PC-3 (cell line): ENCODE measurements around the gene XRCC6. TPM values are rescaled to one million over a fixed set of nuclear protein-coding genes. Genes with fewer than 3 reads are reported as not detected.

ENCODE experiments used
- ATAC-seq: fragments of 200-7000 bp; cut with Tn5 transposase; 2 replicates; pipeline ENCODE4 v1.9.1; 2020; ENCODE audit warnings: mild to moderate bottlenecking, moderate library complexity
- BruUV-seq: library from RNA; stranded (reverse); fragments of 400-500 nt; replicated peaks from 2 replicates; lab custom pipeline; 2021; lab: Mats Ljungman, UMichigan
- CTCF ChIA-PET: fragments of 300-600 bp; sonication (Branson Sonifier 250); formaldehyde crosslinking; loops from one replicate; lab custom pipeline; 2022; ENCODE audit warnings: antibody characterized with exemption; lab: Charles Lee
- POLR2A ChIA-PET: fragments of 300-600 bp; sonication (Branson Sonifier 250); formaldehyde crosslinking; loops from one replicate; lab custom pipeline; 2022; ENCODE audit warnings: antibody characterized with exemption; ENCODE audit not compliant: unreplicated experiment; lab: Charles Lee
- DNase-seq: peaks from one replicate; pipeline ENCODE4 v3.0.0-alpha.2; 2015
- H2AFZ ChIP-seq: fragments of 300-600 bp; sonication (generic); 2 replicates; pipeline ENCODE4 v1.6.0; 2016; ENCODE audit warnings: antibody characterized with exemption, low read length
- H3F3A ChIP-seq: fragments of 300-600 bp; sonication (generic); one replicate; pipeline ENCODE4 v1.6.0; 2017; ENCODE audit warnings: antibody characterized with exemption, low read length, control low read depth, mild to moderate bottlenecking; ENCODE audit not compliant: unreplicated experiment
- H3K27ac ChIP-seq: fragments of 300-600 bp; sonication (generic); 2 replicates; pipeline ENCODE4 v1.5.1; 2016; ENCODE audit warnings: mild to moderate bottlenecking, low read length
- H3K27me3 ChIP-seq: fragments of 300-600 bp; sonication (generic); 2 replicates; pipeline ENCODE4 v1.6.1; 2016; ENCODE audit warnings: low read length, mixed read lengths
- H3K36me3 ChIP-seq: fragments of 300-600 bp; sonication (generic); 2 replicates; pipeline ENCODE4 v1.6.1; 2016; ENCODE audit warnings: low read depth, mixed run types, low read length, mixed read lengths
- H3K4me1 ChIP-seq: fragments of 300-600 bp; sonication (generic); 2 replicates; pipeline ENCODE4 v1.5.1; 2016; ENCODE audit warnings: low read length; ENCODE audit not compliant: insufficient read depth
- H3K4me2 ChIP-seq: fragments of 300-600 bp; sonication (generic); 2 replicates; pipeline ENCODE4 v1.6.0; 2016; ENCODE audit warnings: low read length
- H3K4me3 ChIP-seq: fragments of 300-600 bp; sonication (generic); 2 replicates; pipeline ENCODE4 v1.5.1; 2016; ENCODE audit warnings: mild to moderate bottlenecking, low read length, mixed read lengths
- H3K79me2 ChIP-seq: fragments of 300-600 bp; sonication (generic); 2 replicates; pipeline ENCODE4 v1.6.1; 2017; ENCODE audit warnings: low read length, mixed read lengths
- H3K9ac ChIP-seq: fragments of 300-600 bp; sonication (generic); 2 replicates; pipeline ENCODE4 v1.6.0; 2016; ENCODE audit warnings: mild to moderate bottlenecking, low read length
- H3K9me2 ChIP-seq: fragments of 300-600 bp; sonication (generic); replicated peaks from 2 replicates; pipeline ENCODE4 v1.6.1; 2016; ENCODE audit warnings: mixed run types, low read length, mixed read lengths
- H3K9me3 ChIP-seq: fragments of 300-600 bp; sonication (generic); 2 replicates; pipeline ENCODE4 v1.6.1; 2016; ENCODE audit warnings: low read length, mixed read lengths
- H4K20me1 ChIP-seq: fragments of 300-600 bp; sonication (generic); 2 replicates; pipeline ENCODE4 v1.6.1; 2016; ENCODE audit warnings: low read length, mixed read lengths
- CTCF ChIP-seq: fragments of 300-600 bp; sonication (generic); conservative IDR thresholded peaks from 2 replicates; pipeline ENCODE4 v1.5.1; 2017; ENCODE audit warnings: antibody characterized with exemption, low read depth, mild to moderate bottlenecking, low read length
- EZH2 ChIP-seq: fragments of 300-600 bp; sonication (generic); IDR thresholded peaks from one replicate; pipeline ENCODE4 v1.6.1; 2017; ENCODE audit warnings: antibody characterized with exemption, mild to moderate bottlenecking, low read length; ENCODE audit not compliant: unreplicated experiment
- EZH2phosphoT487 ChIP-seq: fragments of 300-600 bp; sonication (generic); IDR thresholded peaks from 2 replicates; pipeline ENCODE4 v1.6.1; 2018; ENCODE audit warnings: mild to moderate bottlenecking, antibody characterized with exemption, low read length, borderline replicate concordance
- intact Hi-C: fragments of 100-400 bp; cut with micrococcal nuclease; formaldehyde crosslinking; loops from 2 replicates; pipeline ENCODE4 v1.9.0; 2023
- total RNA-seq: library from RNA; depleted of rRNA; stranded (reverse); fragments of >200 nt; gene quantifications from 2 replicates; pipeline ENCODE4 v1.2.3, GENCODE V29; 2014

The XRCC6 gene
- total RNA-seq, 1 experiment from 2014 or later = 432 TPM

GRCh38 chr22:41638748-41639147 is 17.7 kb downstream of the XRCC6 start:
- Histone ChIP-seq H3K4me3 (no peak overlapping the region), H3K36me3 (peaks cover 60% of the 10 kb centered on the region), H3K9me3 (no peaks in the 10 kb centered on the region), H4K20me1 (peaks cover 7% of the 10 kb centered on the region; the same call in 1 of the 2 replicates), H3K27me3 (no peaks in the 10 kb centered on the region), H3K27ac (no peak overlapping the region), H3K4me1 (peaks cover 10% of the 10 kb centered on the region; the same call in 1 of the 2 replicates), H3K4me2 (no peak overlapping the region), H3K79me2 (peaks cover 53% of the 10 kb centered on the region), H2AFZ (no peak overlapping the region), H3K9ac (no peak overlapping the region), H3F3A (peaks cover 3% of the 10 kb centered on the region), H3K9me2 (no peaks in the 10 kb centered on the region)
- DNase-seq (no peak), ATAC-seq (no peak; the same call in 1 of the 2 replicates)
- TF ChIP-seq CTCF (no peak), EZH2 (no peak), EZH2phosphoT487 (no peak)
- intact Hi-C loops = no loop called here
- CTCF ChIA-PET = no interaction called here
- POLR2A ChIA-PET = interaction anchor here (0.6 kb wide), 1 partner anchor 18 kb away, joined by 4 read pairs; the partner anchor contains the start of genes DESI1 and XRCC6
- no TSS peak for BruUV-seq

- Histone ChIP-seq H4K20me1 (0 out of 2 replicates have a peak, but pooled peaks cover 2% of the 10 kb centered on the region), H3K4me1 (0 out of 2 replicates have a peak, but pooled peaks cover under 1% of the 10 kb centered on the region), H3K79me2 (peaks cover 55% of the 10 kb centered on the region), H3K4me3 (no peak overlapping the region), H3K9ac (no peak overlapping the region), H3K9me2 (no peaks in the 10 kb centered on the region), H3F3A (no peaks in the 10 kb centered on the region), H3K27ac (no peak overlapping the region), H3K9me3 (no peaks in the 10 kb centered on the region), H2AFZ (no peak overlapping the region), H3K27me3 (no peaks in the 10 kb centered on the region), H3K4me2 (no peak overlapping the region), H3K36me3 (peaks cover 57% of the 10 kb centered on the region)
- TF ChIP-seq EZH2phosphoT487 (no peak), CTCF (no peak), EZH2 (no peak)
- ATAC-seq (no peak), DNase-seq (no peak)
- CTCF ChIA-PET = no interaction called here
- no TSS peak for BruUV-seq
- intact Hi-C loops = no loop called here
- POLR2A ChIA-PET = no interaction called here
These were observed 20.8 kb downstream of the XRCC6 start for GRCh38 chr22:41641854-41642253.

- no peaks in the 10 kb centered on the region for H3K9me2 ChIP-seq
- no TSS peak for BruUV-seq
- 0 out of 2 replicates have a peak, but pooled peaks cover 2% of the 10 kb centered on the region for H4K20me1 ChIP-seq
- intact Hi-C loops = no loop called here
- H3K4me1 ChIP-seq = no peaks in the 10 kb centered on the region
- DNase-seq = peak; percentile 6
- H3K79me2 ChIP-seq = peaks cover 49% of the 10 kb centered on the region
- no peaks in the 10 kb centered on the region for H3F3A ChIP-seq
- no peak overlapping the region for H3K27ac ChIP-seq
- TF ChIP-seq EZH2 (no peak), EZH2phosphoT487 (no peak), CTCF (no peak)
- no peak overlapping the region for H3K4me3 ChIP-seq
- ChIA-PET POLR2A (interaction anchor here (0.7 kb wide), 1 partner anchor 25 kb away, joined by 3 read pairs; no protein-coding TSS in a partner anchor), CTCF (no interaction called here)
- no peak overlapping the region for H2AFZ ChIP-seq
- no peaks in the 10 kb centered on the region for H3K27me3 ChIP-seq
- no peak for ATAC-seq
- H3K4me2 ChIP-seq = no peak overlapping the region
- H3K9ac ChIP-seq = no peak overlapping the region
- H3K36me3 ChIP-seq = peaks cover 51% of the 10 kb centered on the region
- no peaks in the 10 kb centered on the region for H3K9me3 ChIP-seq
These were observed 21.4 kb downstream of the XRCC6 start for GRCh38 chr22:41642331-41643110.
